Activated CD4-positive, alpha-beta T cell treated with anti-CD3 and anti-CD28 coated beads, Interleukin-10, Interleukin-2, amounts not matched to agents 100 ng/mL and 50 ng/mL, durations not matched to agents 16 hours and 8 hours (primary cell): ENCODE results near the gene TMEM139.

Experiments used
- DNase-seq: peaks from one replicate; pipeline ENCODE4 v3.0.0-alpha.2; 2020

Gene TMEM139

DNA sequence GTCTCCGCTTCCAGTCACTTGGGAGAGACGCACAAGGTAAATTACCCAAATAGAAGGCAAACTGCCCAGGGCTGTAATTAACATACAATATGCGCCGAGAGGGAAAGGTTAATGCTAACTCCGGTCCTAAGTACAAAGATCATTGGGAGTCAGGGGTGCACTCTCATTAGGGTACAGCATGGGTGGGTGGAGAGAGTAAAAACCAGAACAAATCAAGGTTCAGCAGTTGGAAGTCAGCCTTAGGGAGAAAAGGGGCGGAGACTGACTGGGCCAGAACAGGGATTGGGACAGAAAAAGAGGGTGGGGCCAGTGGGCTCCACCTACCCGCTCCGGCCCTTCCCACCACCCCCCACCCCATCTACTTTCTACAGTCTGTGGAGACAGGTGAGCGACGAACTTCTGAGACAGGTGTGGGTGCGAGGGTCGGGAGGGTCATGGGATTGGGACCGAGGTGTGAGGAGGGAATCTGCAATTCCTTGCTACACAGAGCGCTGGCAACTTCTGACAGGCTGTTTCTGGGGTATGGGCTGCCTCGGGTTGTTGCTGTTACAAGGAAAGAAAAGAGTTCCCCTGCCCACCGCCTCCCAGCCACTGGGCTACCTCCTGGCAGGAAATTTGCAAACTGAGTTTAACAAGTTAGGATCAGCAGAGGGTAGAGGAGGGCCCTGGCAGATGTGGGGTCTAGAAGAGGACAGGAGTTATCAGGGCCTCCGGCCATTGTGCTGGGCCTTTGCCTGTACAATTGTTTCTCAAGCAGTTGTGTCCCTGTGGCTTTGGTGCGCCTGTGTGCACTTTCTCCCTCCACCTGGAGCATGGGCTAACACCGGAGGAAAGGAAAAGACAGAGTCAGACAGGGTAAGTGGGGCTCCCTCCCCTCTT is at the start of gene TMEM139:
Gene TMEM139, plus strand, starts transcription at position 368 of the 879 bp plus-strand sequence. CDS start 1,000 bp downstream, outside the sequence.
- no peak for DNase-seq

- no peak for DNase-seq
Measured at GRCh38 chr7:143235561-143235960, 49.2 kb upstream of the TMEM139 start.

DNA sequence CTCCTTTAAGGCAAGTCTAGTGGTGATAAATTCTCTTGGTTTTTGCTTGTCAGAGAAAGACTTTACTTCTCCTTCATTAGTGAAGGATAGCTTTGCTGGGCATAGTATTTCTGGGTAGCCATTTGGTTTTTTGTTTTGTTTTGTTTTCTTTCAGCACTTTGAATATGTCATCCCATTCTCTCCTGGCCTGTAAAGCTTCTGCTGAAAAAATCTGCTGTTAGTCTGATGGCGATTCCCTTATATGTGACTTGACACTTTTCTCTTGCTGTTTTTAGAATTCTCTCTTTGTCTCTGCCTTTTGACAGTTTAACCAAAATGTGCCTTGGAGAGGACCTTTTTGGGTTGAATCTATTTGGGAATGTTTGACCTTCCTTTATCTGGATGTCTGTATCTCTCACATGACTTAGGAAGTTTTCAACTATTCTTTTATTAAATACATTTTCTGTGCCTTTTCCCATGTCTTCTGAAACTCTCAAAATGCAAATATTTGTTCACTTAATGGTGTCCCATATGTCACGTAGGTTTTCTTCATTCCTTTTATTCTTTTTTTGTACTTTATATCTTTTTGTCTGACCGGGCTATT is 48.3 kb upstream of the TMEM139 start:
- DNase-seq, result no peak

GRCh38 chr7:143237366-143237765 is 47.4 kb upstream of the TMEM139 start:
- no peak for DNase-seq

DNA sequence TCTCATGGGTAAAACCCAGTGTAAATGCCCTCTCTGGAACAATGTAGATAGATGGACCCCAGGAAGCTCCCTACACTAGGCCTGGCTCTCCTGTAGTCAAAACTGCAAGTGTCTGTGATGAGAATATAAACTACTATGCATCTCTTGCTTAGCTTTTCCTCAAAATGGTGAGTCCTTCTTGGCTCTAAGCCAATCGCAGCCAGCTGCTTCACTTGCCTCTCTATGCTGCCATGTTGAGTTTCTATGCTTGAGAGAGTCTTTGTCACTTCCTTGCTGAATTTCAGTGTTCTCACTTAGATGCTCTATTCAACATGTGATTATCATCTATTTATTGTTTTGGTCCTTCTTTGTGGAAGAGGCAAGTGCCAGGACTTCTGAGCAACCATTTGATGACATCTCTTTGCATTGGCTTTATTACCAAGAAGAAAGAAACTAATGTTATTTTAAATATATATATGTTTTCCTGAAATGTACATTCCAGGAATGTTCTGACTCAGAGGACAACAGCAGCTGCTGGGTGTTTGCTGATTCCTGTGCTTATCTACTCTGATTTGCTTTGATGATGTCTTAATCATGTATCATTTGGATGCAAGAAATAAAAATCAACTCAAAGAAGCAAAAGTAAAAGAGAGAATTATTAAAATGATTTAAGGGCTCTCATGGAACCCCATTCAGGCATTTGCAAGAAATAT is 46.3 kb upstream of the TMEM139 start:
- DNase-seq, result no peak

GRCh38 chr7:143239813-143240212 is 44.9 kb upstream of the TMEM139 start:
- no peak for DNase-seq

GRCh38 chr7:143240291-143241168 is 44.2 kb upstream of the TMEM139 start:
- DNase-seq, result peak; percentile 83

DNA sequence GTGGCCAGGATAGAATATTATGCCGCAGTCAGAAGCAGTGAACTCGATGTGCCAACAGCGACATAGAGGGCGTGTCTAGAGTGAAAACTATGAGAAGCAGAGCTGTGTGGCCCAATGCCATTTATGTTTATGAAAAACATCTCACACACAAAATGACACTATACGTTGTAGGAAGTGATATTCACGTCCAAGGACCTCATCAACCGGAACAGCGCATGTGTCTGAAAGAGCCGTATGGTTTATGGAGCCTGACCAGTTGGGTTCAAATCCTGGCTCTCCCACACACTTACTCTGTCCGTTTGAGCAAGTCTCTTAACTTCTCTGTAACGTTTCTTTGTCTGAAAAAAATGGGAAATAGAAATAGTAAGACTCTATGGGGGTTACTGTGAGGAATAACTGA is 42.5 kb upstream of the TMEM139 start:
- DNase-seq, result no peak

- no peak for DNase-seq
Measured at GRCh38 chr7:143243111-143243510, 41.6 kb upstream of the TMEM139 start.

- DNase-seq, result no peak
Measured at GRCh38 chr7:143243614-143244013, 41.1 kb upstream of the TMEM139 start.

GRCh38 chr7:143244321-143244720 is 40.4 kb upstream of the TMEM139 start:
- no peak for DNase-seq

- DNase-seq, result peak; percentile 76
Measured at GRCh38 chr7:143245123-143245522, 39.6 kb upstream of the TMEM139 start.

- no peak for DNase-seq
Measured at GRCh38 chr7:143247372-143247771, 37.4 kb upstream of the TMEM139 start.

GRCh38 chr7:143248761-143249354 is 35.9 kb upstream of the TMEM139 start:
- DNase-seq, result no peak

DNA sequence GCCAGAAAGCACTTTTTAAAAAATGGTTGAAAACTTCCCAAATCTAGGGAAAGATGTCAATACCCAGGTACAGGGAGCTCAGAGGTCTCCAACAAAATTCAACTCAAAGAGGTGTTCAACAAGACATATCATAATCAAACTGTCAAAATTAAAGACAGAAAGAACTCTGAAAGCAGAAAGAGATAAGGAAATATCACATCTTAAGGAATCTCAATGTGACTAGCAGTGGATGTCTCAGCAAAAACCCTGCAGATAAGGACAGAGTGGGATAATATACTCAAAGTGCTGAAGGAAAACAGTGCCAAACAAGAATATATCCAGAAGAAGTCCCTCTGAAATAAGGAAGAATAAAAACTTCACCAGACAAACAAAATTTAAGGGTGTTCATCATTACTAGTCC is 34.6 kb upstream of the TMEM139 start:
- no peak for DNase-seq

DNA sequence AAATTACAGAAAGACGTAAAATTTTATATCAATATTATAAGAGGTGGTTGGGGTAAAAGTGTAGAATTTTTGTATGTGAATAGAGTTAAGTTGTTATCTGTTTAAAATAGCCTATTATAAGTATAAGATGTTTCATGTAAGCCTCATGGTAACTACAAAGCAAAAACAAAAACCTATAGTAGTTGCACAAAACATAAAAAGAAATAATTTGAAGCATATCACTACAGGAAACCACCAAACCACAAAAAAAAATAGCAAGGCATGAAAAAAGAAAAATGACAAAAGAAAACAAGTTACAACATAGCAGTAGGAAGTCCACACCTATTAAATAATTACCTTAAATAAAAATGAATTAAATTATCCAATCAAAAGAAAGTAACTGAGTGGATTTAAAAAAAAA is 33.9 kb upstream of the TMEM139 start:
- DNase-seq, result no peak

- no peak for DNase-seq
Measured at GRCh38 chr7:143252006-143252405, 32.8 kb upstream of the TMEM139 start.

DNA sequence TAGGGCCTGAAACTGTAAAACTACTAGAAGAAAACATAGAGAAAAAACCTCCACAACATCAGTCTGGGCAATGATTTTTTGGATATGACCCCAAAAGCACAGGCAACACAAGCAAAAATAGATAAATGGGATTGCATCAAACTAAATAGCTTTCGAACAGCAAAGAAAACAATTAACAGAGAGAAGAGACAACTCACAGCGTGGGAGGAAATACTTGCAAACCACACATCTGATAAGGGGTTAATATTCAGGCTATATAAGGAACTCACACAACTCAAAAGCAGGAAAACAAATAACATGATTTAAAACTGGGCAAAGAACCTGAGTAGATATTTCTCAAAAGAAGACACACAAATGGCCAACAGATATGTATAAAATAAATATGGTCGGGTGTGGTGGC is 29.2 kb upstream of the TMEM139 start:
- DNase-seq, result no peak

- no peak for DNase-seq
Measured at GRCh38 chr7:143256325-143256724, 28.4 kb upstream of the TMEM139 start.

GRCh38 chr7:143256932-143257331 is 27.8 kb upstream of the TMEM139 start:
- DNase-seq, result no peak

- DNase-seq, result no peak
Measured at GRCh38 chr7:143257501-143257900, 27.3 kb upstream of the TMEM139 start.

- peak; percentile 68 for DNase-seq
Measured at GRCh38 chr7:143258831-143259230, 25.9 kb upstream of the TMEM139 start.
